WI38 (cell line): ENCODE results near the gene MN1.

Source experiments
- H3K4me3 ChIP-seq: 2 replicates; pipeline ENCODE4 v1.5.1; 2011; ENCODE audit warnings: low read depth, mild to moderate bottlenecking, control low read depth, low read length
- CTCF ChIP-seq: IDR thresholded peaks from 2 replicates; pipeline ENCODE4 v1.5.1; 2012; ENCODE audit warnings: low read depth, mild to moderate bottlenecking, control low read depth, low read length

MN1 gene

GRCh38 chr22:27750584-27751265 is 50.8 kb downstream of the MN1 start:
- no peak for TF ChIP-seq CTCF
- H3K4me3 ChIP-seq: no peak overlapping the region

- H3K4me3 ChIP-seq: no peak overlapping the region
- TF ChIP-seq CTCF: no peak
Measured at GRCh38 chr22:27749597-27750225, 51.8 kb downstream of the MN1 start.

- TF ChIP-seq CTCF: no peak
- H3K4me3 ChIP-seq: no peak overlapping the region
Measured at GRCh38 chr22:27748751-27749191, 52.8 kb downstream of the MN1 start.

GRCh38 chr22:27748349-27748748 is 53.2 kb downstream of the MN1 start:
- H3K4me3 ChIP-seq: no peak overlapping the region
- no peak for TF ChIP-seq CTCF

GRCh38 chr22:27747396-27748221 is 53.9 kb downstream of the MN1 start:
- no peak overlapping the region for H3K4me3 ChIP-seq
- no peak for TF ChIP-seq CTCF

GRCh38 chr22:27746918-27747317 is 54.6 kb downstream of the MN1 start:
- no peak for TF ChIP-seq CTCF
- H3K4me3 ChIP-seq: no peak overlapping the region

DNA sequence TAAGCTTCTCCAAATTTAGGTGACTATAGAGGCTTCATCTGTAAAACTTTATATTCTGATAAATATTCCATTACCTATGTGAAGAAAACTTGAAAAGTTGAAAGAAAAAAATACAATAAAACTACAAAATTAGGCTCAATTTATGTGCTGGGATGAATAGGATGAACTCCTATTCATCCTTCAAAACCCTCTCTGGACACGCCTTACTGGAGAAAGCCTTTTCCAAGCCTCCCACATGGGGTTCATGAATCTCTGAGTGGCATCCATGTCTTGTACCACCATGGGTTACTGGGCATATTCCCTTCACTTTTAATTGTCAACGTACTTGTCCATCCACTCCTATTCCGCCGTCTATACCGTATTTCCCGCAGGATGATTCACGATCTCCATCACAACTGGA is 55.7 kb downstream of the MN1 start:
- no peak overlapping the region for H3K4me3 ChIP-seq
- TF ChIP-seq CTCF: no peak
